ENCODE data around the gene CEPT1.

Gene CEPT1

GRCh38 chr1:111202707-111203623, 62.9 kb downstream of the CEPT1 start:
- TF ChIP-seq CTCF (IDR thresholded peaks at IDR 0.05; ENCODE audit: insufficient read depth, low read length, poor library complexity, severe bottlenecking), result no peak
- no peaks in the 10 kb centered on the region for H3K27me3 ChIP-seq (replicated peaks; ENCODE audit: control insufficient read depth, insufficient read depth, low read length)

GRCh38 chr1:111203681-111204200, 63.7 kb downstream of the CEPT1 start:
- TF ChIP-seq CTCF (IDR thresholded peaks at IDR 0.05; ENCODE audit: insufficient read depth, low read length, poor library complexity, severe bottlenecking), result no peak
- Histone ChIP-seq H3K27me3 (replicated peaks; ENCODE audit: control insufficient read depth, insufficient read depth, low read length) (no peaks in the 10 kb centered on the region), H3K4me3 (replicated peaks; ENCODE audit: low read depth, low read length) (peak overlapping the region; percentile 71), H3K36me3 (ENCODE audit: control insufficient read depth, insufficient read depth, low read length) (peaks cover 3% of the 10 kb centered on the region)
- DNase-seq (ENCODE audit: extremely low read depth, insufficient read length), result peak; percentile 93

More at GRCh38 chr1:111202707-111203623, 62.9 kb downstream of the CEPT1 start:
- DNase-seq (ENCODE audit: extremely low read depth, insufficient read length), result peak; percentile 46
- Histone ChIP-seq H3K4me3 (replicated peaks; ENCODE audit: low read depth, low read length) (peak overlapping the region; percentile 71), H3K36me3 (ENCODE audit: control insufficient read depth, insufficient read depth, low read length) (peaks cover 7% of the 10 kb centered on the region)

GRCh38 chr1:111204201-111204982, 64.4 kb downstream of the CEPT1 start:
- Histone ChIP-seq H3K4me3 (replicated peaks; ENCODE audit: low read depth, low read length) (peak overlapping the region; percentile 71), H3K36me3 (ENCODE audit: control insufficient read depth, insufficient read depth, low read length) (peaks cover 1% of the 10 kb centered on the region), H3K27me3 (replicated peaks; ENCODE audit: control insufficient read depth, insufficient read depth, low read length) (no peaks in the 10 kb centered on the region)
- peak; percentile 93 for DNase-seq (ENCODE audit: extremely low read depth, insufficient read length)
- TF ChIP-seq CTCF (IDR thresholded peaks at IDR 0.05; ENCODE audit: insufficient read depth, low read length, poor library complexity, severe bottlenecking), result no peak

- Histone ChIP-seq H3K27me3 (replicated peaks; ENCODE audit: control insufficient read depth, insufficient read depth, low read length) (no peaks in the 10 kb centered on the region), H3K4me3 (replicated peaks; ENCODE audit: low read depth, low read length) (peak overlapping the region; percentile 71), H3K36me3 (ENCODE audit: control insufficient read depth, insufficient read depth, low read length) (peaks cover 1% of the 10 kb centered on the region)
- TF ChIP-seq CTCF (IDR thresholded peaks at IDR 0.05; ENCODE audit: insufficient read depth, low read length, poor library complexity, severe bottlenecking), result no peak
- DNase-seq (ENCODE audit: extremely low read depth, insufficient read length), result peak; percentile 39
Observed at GRCh38 chr1:111204983-111205713, 65.1 kb downstream of the CEPT1 start.

- peak; percentile 44 for DNase-seq (ENCODE audit: extremely low read depth, insufficient read length)
- H3K27me3 ChIP-seq (replicated peaks; ENCODE audit: control insufficient read depth, insufficient read depth, low read length), result no peaks in the 10 kb centered on the region
Observed at GRCh38 chr1:111205714-111206050, 65.7 kb downstream of the CEPT1 start.

More at GRCh38 chr1:111205714-111206050, 65.7 kb downstream of the CEPT1 start:
- TF ChIP-seq CTCF (IDR thresholded peaks at IDR 0.05; ENCODE audit: insufficient read depth, low read length, poor library complexity, severe bottlenecking), result no peak
- Histone ChIP-seq H3K4me3 (replicated peaks; ENCODE audit: low read depth, low read length) (no peak overlapping the region), H3K36me3 (ENCODE audit: control insufficient read depth, insufficient read depth, low read length) (no peaks in the 10 kb centered on the region; the same call in 1 of the 2 replicates)

All from GM06990 (cell line).